Mucosa of descending colon (tissue), 3 donors: ENCODE measurements around the gene APEH. TPM values are rescaled to one million over a fixed set of nuclear protein-coding genes. Genes with fewer than 3 reads are reported as not detected.
"Not testable (repeated sequence)": the region's sequence is repeated elsewhere in the genome, so short reads cannot be mapped to it uniquely, and the experiment has no call there.

Experiments used
- ATAC-seq: fragments of 200-7000 bp; cut with Tn5 transposase; one replicate; pipeline ENCODE4 v1.9.1; 2020; ENCODE audit warnings: mild to moderate bottlenecking, moderate library complexity
- DNase-seq, 3 donors: peaks; one replicate each; pipeline ENCODE4 v3.0.0-alpha.2; 2020
- H3K36me3 ChIP-seq: fragments of 200-600 bp; one replicate; pipeline ENCODE4 v1.8.0; 2021; ENCODE audit warnings: low read depth, mild to moderate bottlenecking
- H3K4me1 ChIP-seq: fragments of 200-600 bp; one replicate; pipeline ENCODE4 v1.8.0; 2021; ENCODE audit warnings: low read depth, mild to moderate bottlenecking
- H3K4me3 ChIP-seq: fragments of 200-600 bp; one replicate; pipeline ENCODE4 v1.8.0; 2021; ENCODE audit warnings: mild to moderate bottlenecking
- H3K9me3 ChIP-seq: fragments of 200-600 bp; one replicate; pipeline ENCODE4 v1.8.0; 2021; ENCODE audit warnings: mild to moderate bottlenecking
- intact Hi-C, 2 donors: fragments of 100-400 bp; cut with DNase I in 1 of 2; cut with micrococcal nuclease in 1 of 2; formaldehyde crosslinking; loops; one replicate each; pipeline versions ENCODE4 v1.11.0 to v1.11.1; 2022; cut with DNase I, micrococcal nuclease
- total RNA-seq, 3 donors: library from RNA; stranded (reverse); fragmentation: NEBNext Ultra II Directional in 2 of 3; extraction: Animal tissue kit (Norgen Biotek cat#: 25700) in 2 of 3; gene quantifications; one replicate each; pipeline versions ENCODE4 v1.2.1 to v1.2.4, GENCODE V29; 2021 to 2023
- TF ChIP-seq, protein P1 (sequence below): fragments of 200-600 bp; IDR thresholded peaks from one replicate; pipeline ENCODE4 v1.8.0; 2022; ENCODE audit warnings: antibody characterized with exemption, mild to moderate bottlenecking
- donor health status: DM: no; HTN: no; CAD: no; lungs with moderate emphysema.
- donor health status: DM: no; HTN: no; CAD: no.
- donor health status: DM: no; HTN: yes; CAD: no.

APEH gene
- total RNA-seq, 3 donors from 2014 or later = 110 to 176 (median 142) TPM

DNA sequence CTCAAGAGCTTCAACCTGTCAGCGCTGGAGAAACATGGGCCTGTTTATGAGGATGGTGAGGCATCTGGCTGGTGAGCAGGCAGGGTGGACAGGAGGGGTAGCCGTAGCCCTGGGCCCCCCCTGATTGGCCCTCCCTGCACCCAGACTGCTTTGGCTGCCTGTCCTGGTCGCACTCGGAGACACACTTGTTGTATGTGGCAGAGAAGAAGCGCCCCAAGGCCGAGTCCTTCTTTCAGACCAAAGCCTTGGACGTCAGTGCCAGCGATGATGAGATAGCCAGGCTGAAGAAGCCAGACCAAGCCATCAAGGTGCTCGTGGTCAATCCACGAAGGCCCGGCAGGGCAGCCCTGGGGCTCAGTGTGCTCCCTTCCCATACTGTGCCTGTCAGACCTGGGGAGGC, 1.8 kb downstream of the APEH start:
- ATAC-seq (no peak), DNase-seq (no peak)
- Histone ChIP-seq H3K9me3 (no peaks in the 10 kb centered on the region), H3K4me3 (no peak overlapping the region), H3K4me1 (peaks cover 13% of the 10 kb centered on the region), H3K36me3 (no peaks in the 10 kb centered on the region)
- TF ChIP-seq, protein P1, sequence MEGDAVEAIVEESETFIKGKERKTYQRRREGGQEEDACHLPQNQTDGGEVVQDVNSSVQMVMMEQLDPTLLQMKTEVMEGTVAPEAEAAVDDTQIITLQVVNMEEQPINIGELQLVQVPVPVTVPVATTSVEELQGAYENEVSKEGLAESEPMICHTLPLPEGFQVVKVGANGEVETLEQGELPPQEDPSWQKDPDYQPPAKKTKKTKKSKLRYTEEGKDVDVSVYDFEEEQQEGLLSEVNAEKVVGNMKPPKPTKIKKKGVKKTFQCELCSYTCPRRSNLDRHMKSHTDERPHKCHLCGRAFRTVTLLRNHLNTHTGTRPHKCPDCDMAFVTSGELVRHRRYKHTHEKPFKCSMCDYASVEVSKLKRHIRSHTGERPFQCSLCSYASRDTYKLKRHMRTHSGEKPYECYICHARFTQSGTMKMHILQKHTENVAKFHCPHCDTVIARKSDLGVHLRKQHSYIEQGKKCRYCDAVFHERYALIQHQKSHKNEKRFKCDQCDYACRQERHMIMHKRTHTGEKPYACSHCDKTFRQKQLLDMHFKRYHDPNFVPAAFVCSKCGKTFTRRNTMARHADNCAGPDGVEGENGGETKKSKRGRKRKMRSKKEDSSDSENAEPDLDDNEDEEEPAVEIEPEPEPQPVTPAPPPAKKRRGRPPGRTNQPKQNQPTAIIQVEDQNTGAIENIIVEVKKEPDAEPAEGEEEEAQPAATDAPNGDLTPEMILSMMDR = no peak
- intact Hi-C loops = no loop called here

- intact Hi-C loops = no loop called here
- DNase-seq (no peak), ATAC-seq (no peak)
- peaks cover 10% of the 10 kb centered on the region for H3K36me3 ChIP-seq
- no peaks in the 10 kb centered on the region for H3K4me1 ChIP-seq
- no peak overlapping the region for H3K4me3 ChIP-seq
- TF ChIP-seq, protein P1 = no peak
- no peaks in the 10 kb centered on the region for H3K9me3 ChIP-seq
Measured at GRCh38 chr3:49680493-49681231, 6.5 kb downstream of the APEH start.

GRCh38 chr3:49681232-49681522, 7.0 kb downstream of the APEH start:
- DNase-seq (no peak), ATAC-seq (no peak)
- Histone ChIP-seq H3K36me3 (peaks cover 10% of the 10 kb centered on the region), H3K4me1 (peaks cover 2% of the 10 kb centered on the region), H3K9me3 (no peaks in the 10 kb centered on the region), H3K4me3 (no peak overlapping the region)
- TF ChIP-seq, protein P1 = no peak
- intact Hi-C loops = no loop called here

GRCh38 chr3:49681543-49681942, 7.4 kb downstream of the APEH start:
- Histone ChIP-seq H3K9me3 (no peaks in the 10 kb centered on the region), H3K4me3 (no peak overlapping the region), H3K36me3 (peaks cover 10% of the 10 kb centered on the region), H3K4me1 (peaks cover 2% of the 10 kb centered on the region)
- TF ChIP-seq, protein P1 = no peak
- DNase-seq (no peak), ATAC-seq (no peak)
- intact Hi-C loops = no loop called here

- TF ChIP-seq, protein P1 = no peak
- no peak for ATAC-seq
- intact Hi-C loops = no loop called here
Measured at GRCh38 chr3:49683162-49683561, 9.0 kb downstream of the APEH start.

GRCh38 chr3:49684453-49684852, 10.3 kb downstream of the APEH start:
- H3K4me3 ChIP-seq, H3K9me3 ChIP-seq, H3K4me1 ChIP-seq, intact Hi-C loops, DNase-seq, ATAC-seq, H3K36me3 ChIP-seq: not testable (repeated sequence)

More at GRCh38 chr3:49683162-49683561, 9.0 kb downstream of the APEH start:
- no peak for DNase-seq
- no peaks in the 10 kb centered on the region for H3K9me3 ChIP-seq
- H3K4me1 ChIP-seq = peaks cover 2% of the 10 kb centered on the region
- H3K4me3 ChIP-seq = no peak overlapping the region
- peaks cover 10% of the 10 kb centered on the region for H3K36me3 ChIP-seq

DNA sequence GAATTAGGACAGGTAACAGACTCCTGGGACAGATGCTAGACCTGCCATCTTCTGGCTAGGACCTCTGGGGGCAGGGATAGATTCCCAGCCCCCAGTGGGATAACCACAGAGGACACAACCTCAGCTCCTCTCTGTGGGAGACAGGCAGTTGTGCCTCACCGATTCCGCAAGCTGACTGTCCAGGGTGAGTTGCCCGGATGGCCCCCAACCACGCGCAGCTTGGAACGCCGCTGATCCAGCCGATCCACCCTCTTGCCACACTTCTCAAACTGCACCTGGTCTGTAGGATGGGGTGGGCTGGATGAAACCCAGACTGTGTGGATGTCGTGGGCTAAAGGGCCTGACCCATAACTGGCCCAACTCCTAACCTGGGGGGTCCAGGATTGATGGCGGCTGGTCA, 11.0 kb downstream of the APEH start:
- DNase-seq, H3K36me3 ChIP-seq, H3K4me1 ChIP-seq, H3K9me3 ChIP-seq, intact Hi-C loops, ATAC-seq, H3K4me3 ChIP-seq: not testable (repeated sequence)

- DNase-seq, H3K4me3 ChIP-seq, ATAC-seq, intact Hi-C loops, H3K36me3 ChIP-seq, H3K9me3 ChIP-seq: not testable (repeated sequence)
- H3K4me1 ChIP-seq = peaks cover 14% of the 10 kb centered on the region
Measured at GRCh38 chr3:49685846-49686245, 11.7 kb downstream of the APEH start.

DNA sequence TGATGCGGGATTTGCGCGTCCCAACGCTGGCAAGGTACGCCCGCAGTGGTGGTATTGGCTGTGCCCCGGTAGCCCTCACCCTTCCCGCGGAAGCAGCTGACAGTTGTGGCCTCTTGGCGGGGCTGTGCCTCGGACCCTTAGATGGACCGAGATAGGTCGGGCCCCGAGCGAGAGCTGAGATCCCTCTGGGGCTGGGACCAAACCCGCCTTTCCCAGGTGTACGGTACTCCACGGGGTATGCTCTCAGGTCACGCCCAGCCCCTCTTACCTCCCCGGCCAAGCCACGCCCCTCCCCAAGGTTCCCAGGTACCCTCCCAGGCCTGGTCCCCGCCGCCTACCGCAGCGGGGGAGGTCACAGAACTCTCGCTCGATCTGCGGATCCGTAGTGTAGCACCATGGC, 12.2 kb downstream of the APEH start:
- H3K4me3 ChIP-seq, intact Hi-C loops, H3K9me3 ChIP-seq, H3K36me3 ChIP-seq: not testable (repeated sequence)
- ATAC-seq = peak; percentile 34
- peaks cover 19% of the 10 kb centered on the region for H3K4me1 ChIP-seq
- peak; percentile 70 to 72 (median 72) for DNase-seq
